C4-2B (cell line): ENCODE data around the gene KBTBD4.

Experiments
- CTCF ChIP-seq: fragments of 450-650 bp; conservative IDR thresholded peaks from 2 replicates; pipeline ENCODE4 v1.5.1; 2017; ENCODE audit warnings: mild to moderate bottlenecking
- ZFX ChIP-seq: fragments of 450-650 bp; IDR thresholded peaks from 2 replicates; pipeline ENCODE4 v1.6.1; 2017

- TF ChIP-seq CTCF (no peak), ZFX (no peak)
These were observed 13.0 kb upstream of the KBTBD4 start for GRCh38 chr11:47591764-47592163.
